ENCODE measurements around the gene RHBDD2. TPM values are rescaled to one million over a fixed set of nuclear protein-coding genes. Genes with fewer than 3 reads are reported as not detected.

The RHBDD2 gene
- total and polyA plus RNA-seq, 9 of the 15 experiments (the other 6 are each of a cell fraction or from before 2014, with no cell fraction given) = 3.3 to 36.7 (median 17.9) TPM

DNA sequence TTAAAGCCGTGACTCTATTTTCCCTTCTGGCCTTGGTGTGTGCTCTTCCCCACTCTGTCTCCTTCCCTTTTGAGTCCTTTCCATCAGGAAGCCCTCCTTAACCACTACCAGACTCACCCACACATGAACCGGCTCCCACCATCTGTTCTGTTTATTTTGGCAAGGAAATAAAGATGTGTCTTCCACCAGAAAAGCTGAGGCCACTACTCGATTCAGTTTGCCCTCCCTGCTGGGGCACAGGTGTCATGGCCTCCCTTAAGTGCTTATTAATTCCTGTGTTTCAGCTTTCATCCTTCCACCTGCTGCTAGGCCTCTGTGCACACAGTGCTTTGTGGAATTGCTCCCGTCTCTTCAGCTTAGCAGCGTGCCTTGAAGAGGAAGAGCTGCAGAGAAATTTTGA lies 52.8 kb downstream of the RHBDD2 start:
- 81% methylated on average over 5 of the region's 5 CpGs for WGBS (ENCODE audit: insufficient coverage, low coverage, missing lambda C conversion rate)
- FAIRE-seq (no peak), DNase-seq (ENCODE audit: extremely low read depth in 1 of 4, low spot score in 3 of 4) (no peak), ATAC-seq (no peak)
- intact Hi-C loops (cut with micrococcal nuclease) = no loop called here
- no peak overlapping the region for H3K4me2 ChIP-seq (ENCODE audit: insufficient read depth, low read length)
- POLR2A ChIA-PET = interaction anchor here (0.6 to 0.8 kb wide), 3 partner anchors 10 to 121 kb away, joined by 3 to 4 read pairs (median 3); no protein-coding TSS in a partner anchor
- H4K20me1 ChIP-seq (replicated peaks; ENCODE audit: control insufficient read depth, insufficient read depth, low read length) = no peaks in the 10 kb centered on the region
- TF ChIP-seq FOXP1 (CRISPR knock-in tag; IDR thresholded peaks at IDR 0.05) (no peak), POLR3G (IDR thresholded peaks at IDR 0.05; ENCODE audit: extremely low read depth, insufficient read length, insufficient replicate concordance) (no peak), ZBTB17 (CRISPR knock-in tag; IDR thresholded peaks at IDR 0.05) (no peak), COPS2 (conservative IDR thresholded peaks at IDR 0.05) (no peak), ZNF57 (CRISPR knock-in tag; IDR thresholded peaks at IDR 0.05) (no peak), TBP (optimal IDR thresholded peaks at IDR 0.05; ENCODE audit: low read depth, low read length) (no peak), NELFE (IDR thresholded peaks at IDR 0.05; ENCODE audit: insufficient read depth, insufficient read length) (no peak), TARDBP (IDR thresholded peaks at IDR 0.05) (no peak)
- TF ChIP-seq, protein P1, sequence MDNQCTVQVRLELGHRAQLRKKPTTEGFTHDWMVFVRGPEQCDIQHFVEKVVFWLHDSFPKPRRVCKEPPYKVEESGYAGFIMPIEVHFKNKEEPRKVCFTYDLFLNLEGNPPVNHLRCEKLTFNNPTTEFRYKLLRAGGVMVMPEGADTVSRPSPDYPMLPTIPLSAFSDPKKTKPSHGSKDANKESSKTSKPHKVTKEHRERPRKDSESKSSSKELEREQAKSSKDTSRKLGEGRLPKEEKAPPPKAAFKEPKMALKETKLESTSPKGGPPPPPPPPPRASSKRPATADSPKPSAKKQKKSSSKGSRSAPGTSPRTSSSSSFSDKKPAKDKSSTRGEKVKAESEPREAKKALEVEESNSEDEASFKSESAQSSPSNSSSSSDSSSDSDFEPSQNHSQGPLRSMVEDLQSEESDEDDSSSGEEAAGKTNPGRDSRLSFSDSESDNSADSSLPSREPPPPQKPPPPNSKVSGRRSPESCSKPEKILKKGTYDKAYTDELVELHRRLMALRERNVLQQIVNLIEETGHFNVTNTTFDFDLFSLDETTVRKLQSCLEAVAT (IDR thresholded peaks at IDR 0.05) = no peak
- TF ChIP-seq, protein P2, sequence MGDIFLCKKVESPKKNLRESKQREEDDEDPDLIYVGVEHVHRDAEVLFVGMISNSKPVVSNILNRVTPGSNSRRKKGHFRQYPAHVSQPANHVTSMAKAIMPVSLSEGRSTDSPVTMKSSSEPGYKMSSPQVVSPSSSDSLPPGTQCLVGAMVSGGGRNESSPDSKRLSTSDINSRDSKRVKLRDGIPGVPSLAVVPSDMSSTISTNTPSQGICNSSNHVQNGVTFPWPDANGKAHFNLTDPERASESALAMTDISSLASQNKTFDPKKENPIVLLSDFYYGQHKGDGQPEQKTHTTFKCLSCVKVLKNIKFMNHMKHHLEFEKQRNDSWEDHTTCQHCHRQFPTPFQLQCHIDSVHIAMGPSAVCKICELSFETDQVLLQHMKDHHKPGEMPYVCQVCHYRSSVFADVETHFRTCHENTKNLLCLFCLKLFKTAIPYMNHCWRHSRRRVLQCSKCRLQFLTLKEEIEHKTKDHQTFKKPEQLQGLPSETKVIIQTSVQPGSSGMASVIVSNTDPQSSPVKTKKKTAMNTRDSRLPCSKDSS (IDR thresholded peaks at IDR 0.05; ENCODE audit: low read depth, partially characterized antibody) = no peak
- TF ChIP-seq, protein P3, sequence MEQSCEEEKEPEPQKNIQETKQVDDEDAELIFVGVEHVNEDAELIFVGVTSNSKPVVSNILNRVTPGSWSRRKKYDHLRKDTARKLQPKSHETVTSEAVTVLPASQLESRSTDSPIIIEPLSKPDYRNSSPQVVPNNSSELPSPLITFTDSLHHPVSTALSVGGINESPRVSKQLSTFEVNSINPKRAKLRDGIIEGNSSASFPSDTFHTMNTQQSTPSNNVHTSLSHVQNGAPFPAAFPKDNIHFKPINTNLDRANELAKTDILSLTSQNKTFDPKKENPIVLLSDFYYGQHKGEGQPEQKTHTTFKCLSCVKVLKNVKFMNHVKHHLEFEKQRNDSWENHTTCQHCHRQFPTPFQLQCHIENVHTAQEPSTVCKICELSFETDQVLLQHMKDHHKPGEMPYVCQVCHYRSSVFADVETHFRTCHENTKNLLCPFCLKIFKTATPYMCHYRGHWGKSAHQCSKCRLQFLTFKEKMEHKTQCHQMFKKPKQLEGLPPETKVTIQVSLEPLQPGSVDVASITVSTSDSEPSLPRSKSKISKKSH (CRISPR knock-in tag; IDR thresholded peaks at IDR 0.05) = no peak
- TF ChIP-seq, protein P4, sequence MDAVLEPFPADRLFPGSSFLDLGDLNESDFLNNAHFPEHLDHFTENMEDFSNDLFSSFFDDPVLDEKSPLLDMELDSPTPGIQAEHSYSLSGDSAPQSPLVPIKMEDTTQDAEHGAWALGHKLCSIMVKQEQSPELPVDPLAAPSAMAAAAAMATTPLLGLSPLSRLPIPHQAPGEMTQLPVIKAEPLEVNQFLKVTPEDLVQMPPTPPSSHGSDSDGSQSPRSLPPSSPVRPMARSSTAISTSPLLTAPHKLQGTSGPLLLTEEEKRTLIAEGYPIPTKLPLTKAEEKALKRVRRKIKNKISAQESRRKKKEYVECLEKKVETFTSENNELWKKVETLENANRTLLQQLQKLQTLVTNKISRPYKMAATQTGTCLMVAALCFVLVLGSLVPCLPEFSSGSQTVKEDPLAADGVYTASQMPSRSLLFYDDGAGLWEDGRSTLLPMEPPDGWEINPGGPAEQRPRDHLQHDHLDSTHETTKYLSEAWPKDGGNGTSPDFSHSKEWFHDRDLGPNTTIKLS (IDR thresholded peaks at IDR 0.05; ENCODE audit: borderline replicate concordance, low read depth) = no peak
- TF ChIP-seq, protein P5, sequence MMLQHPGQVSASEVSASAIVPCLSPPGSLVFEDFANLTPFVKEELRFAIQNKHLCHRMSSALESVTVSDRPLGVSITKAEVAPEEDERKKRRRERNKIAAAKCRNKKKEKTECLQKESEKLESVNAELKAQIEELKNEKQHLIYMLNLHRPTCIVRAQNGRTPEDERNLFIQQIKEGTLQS (IDR thresholded peaks at IDR 0.05) = no peak
- TF ChIP-seq, protein P5 (CRISPR knock-in tag; conservative IDR thresholded peaks at IDR 0.05) = no peak
- H3K4me1 ChIP-seq (replicated peaks in 1 of 2; ENCODE audit: control insufficient read depth in 2 of 2, insufficient read depth in 2 of 2, low read length in 2 of 2) = peaks cover 6 to 10% of the 10 kb centered on the region in 2 experiments; a peak in 4 of 5 replicates
- H3K4me3 ChIP-seq = no peak overlapping the region
- in situ Hi-C loops (cut with MboI) = no loop called here
- CTCF ChIA-PET (ENCODE audit: low intra/inter-chr PET ratio) = no interaction called here
- BruUV-seq (replicated peaks) = no TSS peak
- no peak overlapping the region; a peak in 1 of 4 replicates for H3K9ac ChIP-seq (ENCODE audit: insufficient read depth in 1 of 2, low read depth in 2 of 2, low read length in 2 of 2)
- no peaks in the 10 kb centered on the region for H3K9me1 ChIP-seq (ENCODE audit: control insufficient read depth, insufficient read depth, low read length)
- H3K27me3 ChIP-seq (ENCODE audit: control insufficient read depth in 2 of 2, insufficient read depth in 2 of 2, low read length in 2 of 2) = no peaks in the 10 kb centered on the region
- H2AFZ ChIP-seq (ENCODE audit: low read depth, low read length) = no peak overlapping the region
- peaks cover 3% of the 10 kb centered on the region; the same call in 1 of the 2 replicates for H3K9me3 ChIP-seq (replicated peaks; ENCODE audit: control insufficient read depth, insufficient read depth, low read depth, low read length)
- H3K36me3 ChIP-seq (ENCODE audit: control insufficient read depth, insufficient read depth, low read length) = peaks cover 6% of the 10 kb centered on the region; the same call in 1 of the 3 replicates
- peaks cover 59% of the 10 kb centered on the region for H3K79me2 ChIP-seq (ENCODE audit: control insufficient read depth, insufficient read depth, low read length)
- no peak overlapping the region; the same call in 2 of the 3 replicates for H3K27ac ChIP-seq (ENCODE audit: extremely low read depth, low read depth, low read length)

All from K562 (cell line).